Neural cell (in vitro differentiated cells): ENCODE results near the gene ADPRHL1. TPM values are rescaled to one million over a fixed set of nuclear protein-coding genes. Genes with fewer than 3 reads are reported as not detected.

Experiments used
- H2AFZ ChIP-seq: fragments of 200-600, 300-800 bp; sonication (generic), shearing (Covaris generic); 2 replicates; pipeline ENCODE4 v1.6.0; 2014; ENCODE audit warnings: low read depth, mild to moderate bottlenecking, antibody characterized with exemption, low read length, moderate library complexity
- H3F3A ChIP-seq: fragments of 200-600 bp; shearing (Covaris generic); 2 replicates; pipeline ENCODE4 v1.6.1; 2016; ENCODE audit warnings: mild to moderate bottlenecking, moderate library complexity, mixed read lengths, antibody characterized with exemption, low read length; ENCODE audit not compliant: insufficient read depth, poor library complexity, severe bottlenecking
- H3K27ac ChIP-seq: fragments of 200-600, 300-800 bp; sonication (generic), shearing (Covaris generic); 2 replicates; pipeline ENCODE4 v1.5.1; 2014; ENCODE audit warnings: mild to moderate bottlenecking, low read length, moderate library complexity
- H3K27me3 ChIP-seq: fragments of 300-800, 200-600 bp; sonication (generic), shearing (Covaris generic); 2 replicates; pipeline ENCODE4 v1.6.0; 2014; ENCODE audit warnings: mild to moderate bottlenecking, low read depth, low read length, moderate library complexity; ENCODE audit not compliant: insufficient read depth
- H3K36me3 ChIP-seq: fragments of 300-800, 200-600 bp; sonication (generic), shearing (Covaris generic); 2 replicates; pipeline ENCODE4 v1.5.1; 2014; ENCODE audit warnings: mild to moderate bottlenecking, antibody characterized with exemption, low read length, moderate library complexity; ENCODE audit not compliant: insufficient read depth
- H3K4me2 ChIP-seq: fragments of 300-800, 200-600 bp; sonication (generic), shearing (Covaris generic); 2 replicates; pipeline ENCODE4 v1.6.0; 2014; ENCODE audit warnings: mild to moderate bottlenecking, low read length
- H3K4me3 ChIP-seq: fragments of 300-800, 200-600 bp; sonication (generic), shearing (Covaris generic); 2 replicates; pipeline ENCODE4 v1.5.1; 2014; ENCODE audit warnings: mild to moderate bottlenecking, low read length, moderate library complexity
- H3K79me2 ChIP-seq: fragments of 200-600 bp; shearing (Covaris generic); replicated peaks from 2 replicates; pipeline ENCODE4 v1.6.0; 2014; ENCODE audit warnings: mild to moderate bottlenecking, low read length, moderate library complexity; ENCODE audit not compliant: insufficient read depth
- H3K9ac ChIP-seq: fragments of 300-800, 200-600 bp; sonication (generic), shearing (Covaris generic); 2 replicates; pipeline ENCODE4 v1.6.1; 2016; ENCODE audit warnings: mild to moderate bottlenecking, low read length, mixed read lengths
- H3K9me2 ChIP-seq: fragments of 200-600 bp; shearing (Covaris generic); 2 replicates; pipeline ENCODE4 v1.6.1; 2016; ENCODE audit warnings: mild to moderate bottlenecking, low read length, mixed read lengths; ENCODE audit not compliant: insufficient read depth
- H3K9me3 ChIP-seq: fragments of 200-600, 300-800 bp; sonication (generic), shearing (Covaris generic); 2 replicates; pipeline ENCODE4 v1.6.1; 2016; ENCODE audit warnings: mild to moderate bottlenecking, mixed run types, low read length, moderate library complexity, mixed read lengths
- H4K20me1 ChIP-seq: fragments of 200-600 bp; shearing (Covaris generic); 2 replicates; pipeline ENCODE4 v1.6.1; 2016; ENCODE audit warnings: mild to moderate bottlenecking, mixed run types; ENCODE audit not compliant: insufficient read depth
- CTCF ChIP-seq: fragments of 450-650 bp; IDR thresholded peaks from 2 replicates; pipeline ENCODE4 v1.5.1; 2014; ENCODE audit warnings: antibody characterized with exemption, mild to moderate bottlenecking, moderate library complexity; ENCODE audit not compliant: poor library complexity, severe bottlenecking
- EP300 ChIP-seq: fragments of 450-650 bp; conservative IDR thresholded peaks from 2 replicates; pipeline ENCODE4 v1.6.1; 2014; ENCODE audit warnings: antibody characterized with exemption, mild to moderate bottlenecking, moderate library complexity; ENCODE audit not compliant: poor library complexity, severe bottlenecking
- EZH2 ChIP-seq: fragments of 200-600, 300-800 bp; shearing (Covaris generic), sonication (generic); IDR thresholded peaks from 2 replicates; pipeline ENCODE4 v1.6.1; 2014; ENCODE audit warnings: antibody characterized with exemption, low read length, borderline replicate concordance, mild to moderate bottlenecking; ENCODE audit not compliant: insufficient read depth, poor library complexity, severe bottlenecking
- POLR2AphosphoS5 ChIP-seq: IDR thresholded peaks from 2 replicates; pipeline ENCODE4 v1.6.1; 2012
- REST ChIP-seq: IDR thresholded peaks from 2 replicates; pipeline ENCODE4 v1.6.1; 2012; ENCODE audit warnings: borderline replicate concordance
- SMC3 ChIP-seq: fragments of 450-650 bp; conservative IDR thresholded peaks from 2 replicates; pipeline ENCODE4 v1.6.1; 2014; ENCODE audit warnings: antibody characterized with exemption, mild to moderate bottlenecking, moderate library complexity; ENCODE audit not compliant: poor library complexity
- TAF1 ChIP-seq: IDR thresholded peaks from 2 replicates; pipeline ENCODE4 v1.6.1; 2012; ENCODE audit warnings: low read depth
- polyA plus RNA-seq: library from polyadenylated mRNA; depleted of rRNA; stranded (reverse); fragments of >200 nt; gene quantifications from 2 replicates; pipeline ENCODE4 v1.2.3, GENCODE V29; 2014

Gene ADPRHL1
- polyA plus RNA-seq, 1 donor from 2014 or later: 1.1 TPM

- H3K9ac ChIP-seq: no peak overlapping the region
- no peaks in the 10 kb centered on the region for H3K9me3 ChIP-seq
Observed at GRCh38 chr13:113456116-113456702, 2.9 kb upstream of the ADPRHL1 start.

GRCh38 chr13:113455384-113455783 lies 2.1 kb upstream of the ADPRHL1 start:
- no peaks in the 10 kb centered on the region for H3K27me3 ChIP-seq
- H3K79me2 ChIP-seq: no peaks in the 10 kb centered on the region
- no peaks in the 10 kb centered on the region for H3K9me3 ChIP-seq
- no peaks in the 10 kb centered on the region for H3F3A ChIP-seq
- no peak for TF ChIP-seq REST
- TF ChIP-seq EZH2: no peak
- TF ChIP-seq SMC3: no peak
- TF ChIP-seq TAF1: no peak
- TF ChIP-seq POLR2AphosphoS5: no peak
- TF ChIP-seq CTCF: no peak
- H3K4me2 ChIP-seq: no peak overlapping the region
- H3K4me3 ChIP-seq: no peak overlapping the region
- no peaks in the 10 kb centered on the region for H4K20me1 ChIP-seq
- H2AFZ ChIP-seq: no peak overlapping the region
- H3K27ac ChIP-seq: no peak overlapping the region
- H3K9ac ChIP-seq: no peak overlapping the region
- H3K36me3 ChIP-seq: peaks cover 21% of the 10 kb centered on the region
- H3K9me2 ChIP-seq: no peaks in the 10 kb centered on the region

More at GRCh38 chr13:113456116-113456702, 2.9 kb upstream of the ADPRHL1 start:
- H3K27me3 ChIP-seq: no peaks in the 10 kb centered on the region
- no peaks in the 10 kb centered on the region for H3F3A ChIP-seq
- no peaks in the 10 kb centered on the region for H3K79me2 ChIP-seq
- H3K27ac ChIP-seq: no peak overlapping the region
- H3K36me3 ChIP-seq: peaks cover 21% of the 10 kb centered on the region
- H3K4me2 ChIP-seq: no peak overlapping the region
- no peak overlapping the region for H3K4me3 ChIP-seq
- TF ChIP-seq CTCF (no peak), EP300 (no peak)
- H3K9me2 ChIP-seq: no peaks in the 10 kb centered on the region
- H4K20me1 ChIP-seq: no peaks in the 10 kb centered on the region
- no peak overlapping the region for H2AFZ ChIP-seq
